ENCODE measurements around the gene EIF4G2. TPM values are rescaled to one million over a fixed set of nuclear protein-coding genes. Genes with fewer than 3 reads are reported as not detected.
A peak's percentile ranks its signal among the peaks of the same experiment; 100 is the strongest.

The EIF4G2 gene
- total RNA-seq, 1 donor from 2014 or later: 1,052 TPM

- H3K79me2 ChIP-seq (ENCODE audit: low read depth): no peaks in the 10 kb centered on the region
- no peaks in the 10 kb centered on the region for H3K4me1 Mint-ChIP-seq
- H3K27me3 Mint-ChIP-seq (ENCODE audit: insufficient read depth, low read depth): no peaks in the 10 kb centered on the region
- H3K4me3 ChIP-seq: no peak overlapping the region
- H3K4me3 Mint-ChIP-seq: no peak overlapping the region
- TF ChIP-seq EZH2 (IDR thresholded peaks at IDR 0.05) (no peak), EZH2phosphoT487 (IDR thresholded peaks at IDR 0.05) (no peak)
- TF ChIP-seq, protein P1, sequence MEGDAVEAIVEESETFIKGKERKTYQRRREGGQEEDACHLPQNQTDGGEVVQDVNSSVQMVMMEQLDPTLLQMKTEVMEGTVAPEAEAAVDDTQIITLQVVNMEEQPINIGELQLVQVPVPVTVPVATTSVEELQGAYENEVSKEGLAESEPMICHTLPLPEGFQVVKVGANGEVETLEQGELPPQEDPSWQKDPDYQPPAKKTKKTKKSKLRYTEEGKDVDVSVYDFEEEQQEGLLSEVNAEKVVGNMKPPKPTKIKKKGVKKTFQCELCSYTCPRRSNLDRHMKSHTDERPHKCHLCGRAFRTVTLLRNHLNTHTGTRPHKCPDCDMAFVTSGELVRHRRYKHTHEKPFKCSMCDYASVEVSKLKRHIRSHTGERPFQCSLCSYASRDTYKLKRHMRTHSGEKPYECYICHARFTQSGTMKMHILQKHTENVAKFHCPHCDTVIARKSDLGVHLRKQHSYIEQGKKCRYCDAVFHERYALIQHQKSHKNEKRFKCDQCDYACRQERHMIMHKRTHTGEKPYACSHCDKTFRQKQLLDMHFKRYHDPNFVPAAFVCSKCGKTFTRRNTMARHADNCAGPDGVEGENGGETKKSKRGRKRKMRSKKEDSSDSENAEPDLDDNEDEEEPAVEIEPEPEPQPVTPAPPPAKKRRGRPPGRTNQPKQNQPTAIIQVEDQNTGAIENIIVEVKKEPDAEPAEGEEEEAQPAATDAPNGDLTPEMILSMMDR (IDR thresholded peaks at IDR 0.05): no peak
- no peaks in the 10 kb centered on the region for H3K4me1 ChIP-seq
- no peak overlapping the region for H2AFZ ChIP-seq (replicated peaks)
- no peaks in the 10 kb centered on the region for H4K20me1 ChIP-seq (ENCODE audit: low read depth)
- peak overlapping the region; percentile 17 for H3K9ac ChIP-seq
- peaks cover 11% of the 10 kb centered on the region for H3K36me3 ChIP-seq
- H3K9me3 ChIP-seq (ENCODE audit: low read depth): no peaks in the 10 kb centered on the region
- no peak overlapping the region for H3K4me2 ChIP-seq
- no peak overlapping the region for H3K27ac ChIP-seq
- H3F3A ChIP-seq (ENCODE audit: low read depth): no peaks in the 10 kb centered on the region
- H3K27ac Mint-ChIP-seq: no peak overlapping the region
- H3K9me3 Mint-ChIP-seq: no peaks in the 10 kb centered on the region
- no peaks in the 10 kb centered on the region for H3K27me3 ChIP-seq
- peaks cover 11% of the 10 kb centered on the region for H3K36me3 Mint-ChIP-seq
- DNase-seq (ENCODE audit: low spot score): no peak
Observed at GRCh38 chr11:10763766-10764165, 45.0 kb downstream of the EIF4G2 start.

DNA sequence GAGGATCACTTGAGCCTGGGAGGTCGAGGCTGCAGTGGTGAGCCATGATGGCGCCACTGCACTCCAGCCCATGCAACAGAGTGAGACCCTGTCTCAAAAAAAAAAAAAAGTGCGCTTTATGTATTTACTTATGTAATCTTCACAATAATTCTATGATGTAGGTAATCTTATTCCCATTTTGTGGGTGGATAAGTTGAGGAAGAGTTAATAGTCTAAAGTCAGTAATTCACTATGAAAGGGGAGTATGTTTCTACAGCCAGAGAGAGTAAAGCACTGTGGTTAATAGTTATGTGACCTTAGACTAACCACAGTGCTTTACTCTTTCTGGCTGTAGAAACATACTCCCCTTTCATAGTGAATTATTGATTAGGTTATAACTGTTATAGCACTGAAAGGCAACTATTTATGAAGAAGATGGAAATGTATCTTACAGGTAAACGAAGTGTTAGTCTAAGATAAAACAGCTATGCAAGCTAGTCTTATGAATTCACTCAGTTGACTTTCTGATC lies 45.8 kb downstream of the EIF4G2 start:
- H3K4me1 Mint-ChIP-seq: no peaks in the 10 kb centered on the region
- Histone ChIP-seq H2AFZ (replicated peaks) (no peak overlapping the region), H3K9ac (peak overlapping the region; percentile 17), H3K4me2 (no peak overlapping the region), H3F3A (ENCODE audit: low read depth) (no peaks in the 10 kb centered on the region), H3K27me3 (no peaks in the 10 kb centered on the region), H3K4me3 (no peak overlapping the region), H3K79me2 (ENCODE audit: low read depth) (no peaks in the 10 kb centered on the region), H3K27ac (no peak overlapping the region), H3K9me3 (ENCODE audit: low read depth) (no peaks in the 10 kb centered on the region), H3K36me3 (peaks cover 11% of the 10 kb centered on the region), H4K20me1 (ENCODE audit: low read depth) (no peaks in the 10 kb centered on the region), H3K4me1 (no peaks in the 10 kb centered on the region)
- no peak for DNase-seq (ENCODE audit: low spot score)
- H3K9me3 Mint-ChIP-seq: no peaks in the 10 kb centered on the region
- peaks cover 11% of the 10 kb centered on the region for H3K36me3 Mint-ChIP-seq
- H3K27me3 Mint-ChIP-seq (ENCODE audit: insufficient read depth, low read depth): no peaks in the 10 kb centered on the region
- H3K4me3 Mint-ChIP-seq: no peak overlapping the region
- no peak for TF ChIP-seq EZH2phosphoT487 (IDR thresholded peaks at IDR 0.05)
- TF ChIP-seq, protein P1 (IDR thresholded peaks at IDR 0.05): no peak
- no peak for TF ChIP-seq EZH2 (IDR thresholded peaks at IDR 0.05)
- no peak overlapping the region for H3K27ac Mint-ChIP-seq

- no peaks in the 10 kb centered on the region for H3K27me3 Mint-ChIP-seq (ENCODE audit: insufficient read depth, low read depth)
- Histone ChIP-seq H3K4me2 (no peak overlapping the region), H3K27me3 (no peaks in the 10 kb centered on the region), H3K79me2 (ENCODE audit: low read depth) (no peaks in the 10 kb centered on the region), H3K4me3 (no peak overlapping the region), H3F3A (ENCODE audit: low read depth) (no peaks in the 10 kb centered on the region), H3K4me1 (no peaks in the 10 kb centered on the region), H3K9ac (no peak overlapping the region), H3K36me3 (peaks cover 11% of the 10 kb centered on the region), H3K27ac (no peak overlapping the region), H4K20me1 (ENCODE audit: low read depth) (no peaks in the 10 kb centered on the region), H3K9me3 (ENCODE audit: low read depth) (no peaks in the 10 kb centered on the region), H2AFZ (replicated peaks) (no peak overlapping the region)
- no peak overlapping the region for H3K27ac Mint-ChIP-seq
- H3K36me3 Mint-ChIP-seq: peaks cover 10% of the 10 kb centered on the region
- H3K4me3 Mint-ChIP-seq: no peak overlapping the region
- H3K9me3 Mint-ChIP-seq: no peaks in the 10 kb centered on the region
- H3K4me1 Mint-ChIP-seq: no peaks in the 10 kb centered on the region
- TF ChIP-seq EZH2 (IDR thresholded peaks at IDR 0.05) (no peak), EZH2phosphoT487 (IDR thresholded peaks at IDR 0.05) (no peak)
- TF ChIP-seq, protein P1 (IDR thresholded peaks at IDR 0.05): no peak
- DNase-seq (ENCODE audit: low spot score): no peak
Observed at GRCh38 chr11:10762185-10762584, 46.5 kb downstream of the EIF4G2 start.

Data from neural progenitor cell (in vitro differentiated cells).